Activated CD4-positive, alpha-beta memory T cell treated with anti-CD3 and anti-CD28 coated beads, Interleukin-2, amount 10 ng/mL, durations not matched to agents 7 days and 5 days (primary cell): Measurements from ENCODE around the gene CP. TPM values are rescaled to one million over a fixed set of nuclear protein-coding genes. Genes with fewer than 3 reads are reported as not detected.

Experiments
- CTCF ChIA-PET: fragments of 350-600 bp; sonication (Branson Sonifier 250); formaldehyde crosslinking; loops from one replicate; lab custom pipeline; 2021; ENCODE audit warnings: antibody characterized with exemption, inconsistent platforms; lab: Charles Lee
- POLR2A ChIA-PET: fragments of 350-600 bp; sonication (Branson Sonifier 250); formaldehyde crosslinking; loops from one replicate; lab custom pipeline; 2021; ENCODE audit warnings: antibody characterized with exemption; lab: Charles Lee
- DNase-seq: peaks from one replicate; pipeline ENCODE4 v3.0.0-alpha.2; 2020
- H3K27ac Mint-ChIP-seq: one replicate; pipeline ENCODE4 v1.8.0; 2021; ENCODE audit warnings: mild to moderate bottlenecking, mixed read lengths
- H3K27me3 Mint-ChIP-seq: one replicate; pipeline ENCODE4 v1.8.0; 2021; ENCODE audit warnings: mixed read lengths
- H3K36me3 Mint-ChIP-seq: one replicate; pipeline ENCODE4 v1.8.0; 2021; ENCODE audit warnings: low read depth, mixed read lengths
- H3K4me1 Mint-ChIP-seq: one replicate; pipeline ENCODE4 v1.8.0; 2021; ENCODE audit warnings: mixed read lengths
- H3K4me3 Mint-ChIP-seq: one replicate; pipeline ENCODE4 v1.8.0; 2021; ENCODE audit warnings: mild to moderate bottlenecking, mixed read lengths
- H3K9me3 Mint-ChIP-seq: one replicate; pipeline ENCODE4 v1.8.0; 2021; ENCODE audit warnings: mixed read lengths
- total RNA-seq, 2 experiments: library from RNA; stranded (reverse); gene quantifications; one replicate each; pipeline ENCODE4 v1.2.3, GENCODE V29; 2021

The CP gene
- not detected for total RNA-seq

- ChIA-PET POLR2A (no interaction called here), CTCF (no interaction called here)
- DNase-seq, result no peak
- Mint-ChIP-seq H3K9me3 (no peaks in the 10 kb centered on the region), H3K27me3 (peaks cover 1% of the 10 kb centered on the region), H3K27ac (no peak within 1 kb of the TSS), H3K4me1 (peaks cover 22% of the 10 kb centered on the region), H3K36me3 (no peaks in the 10 kb centered on the region), H3K4me3 (no peak within 1 kb of the TSS)
These were observed at the start of gene CP for GRCh38 chr3:149221783-149222517. CP (minus strand) TSS chr3:149221829; CDS start chr3:149221792, 37 bp downstream.

DNA sequence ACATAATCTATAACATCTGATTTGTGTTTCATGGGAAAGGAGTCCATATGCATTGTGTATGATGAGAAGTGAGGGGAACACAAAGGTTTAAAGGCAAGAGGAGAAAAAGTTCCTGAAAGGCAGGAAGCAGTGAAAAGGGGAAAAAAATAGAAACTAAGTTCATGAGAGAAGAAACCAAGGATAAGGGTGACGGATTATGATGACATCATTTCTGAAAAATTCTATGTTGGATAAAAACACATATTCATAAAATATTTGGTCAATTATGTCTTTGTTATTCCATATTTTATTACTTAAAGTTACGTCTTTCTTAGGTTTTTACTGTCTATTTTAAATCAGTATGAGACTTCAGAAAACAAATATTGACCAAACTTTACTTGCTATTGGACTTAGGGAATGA lies 48.6 kb upstream of the CP start:
- ChIA-PET CTCF (interaction anchor here (6.4 kb wide), 1 partner anchor 149 kb away, joined by 96 read pairs; no protein-coding TSS in a partner anchor), POLR2A (no interaction called here)
- no peaks in the 10 kb centered on the region for H3K9me3 Mint-ChIP-seq
- no peaks in the 10 kb centered on the region for H3K4me1 Mint-ChIP-seq
- H3K4me3 Mint-ChIP-seq, result no peak overlapping the region
- no peak for DNase-seq
- no peak overlapping the region for H3K27ac Mint-ChIP-seq
- no peaks in the 10 kb centered on the region for H3K36me3 Mint-ChIP-seq
- H3K27me3 Mint-ChIP-seq, result peaks cover 5% of the 10 kb centered on the region

DNA sequence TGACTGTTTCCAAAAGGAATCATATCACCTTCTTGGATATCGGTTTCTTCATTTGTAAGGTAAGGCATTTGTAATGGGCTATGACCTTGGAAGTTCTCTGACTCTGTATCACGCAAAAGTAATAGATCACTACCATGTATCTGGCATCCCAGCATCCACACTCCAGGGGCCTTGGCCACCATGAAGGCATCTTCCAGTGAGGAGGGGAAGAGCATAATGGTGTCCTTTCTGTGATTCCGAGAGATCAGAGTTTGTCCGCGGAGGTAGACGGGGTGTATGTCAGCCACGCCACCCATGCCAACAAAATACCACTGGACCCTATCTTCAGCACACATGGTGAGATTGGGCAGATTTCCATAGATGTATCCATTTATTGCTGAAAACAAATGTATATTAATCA lies 48.1 kb upstream of the CP start:
- no peaks in the 10 kb centered on the region for H3K4me1 Mint-ChIP-seq
- POLR2A ChIA-PET, result no interaction called here
- H3K36me3 Mint-ChIP-seq, result no peaks in the 10 kb centered on the region
- peaks cover 5% of the 10 kb centered on the region for H3K27me3 Mint-ChIP-seq
- CTCF ChIA-PET, result interaction anchor here (2.2 kb wide), 1 partner anchor 149 kb away, joined by 14 read pairs; no protein-coding TSS in a partner anchor
- H3K27ac Mint-ChIP-seq, result no peak overlapping the region
- no peaks in the 10 kb centered on the region for H3K9me3 Mint-ChIP-seq
- no peak overlapping the region for H3K4me3 Mint-ChIP-seq
- no peak for DNase-seq

DNA sequence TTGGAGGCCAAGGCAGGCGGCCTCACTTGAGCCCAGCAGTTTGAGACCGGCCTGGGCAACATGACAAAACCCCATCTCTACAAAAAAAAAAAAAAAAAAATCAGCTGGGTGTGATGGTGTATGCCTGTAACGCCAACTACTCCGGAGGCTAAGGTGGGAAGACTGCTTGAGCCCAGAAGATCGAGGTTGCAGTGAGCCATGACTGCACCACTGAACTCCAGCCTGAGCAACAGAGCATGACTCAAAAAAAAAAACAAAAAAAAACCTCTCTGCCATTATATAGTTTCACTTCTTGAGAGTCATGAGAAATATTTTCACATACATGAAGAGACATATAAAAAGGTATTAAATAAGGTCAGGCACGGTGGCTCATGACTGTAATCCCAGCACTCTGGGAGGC lies 45.9 kb upstream of the CP start:
- ChIA-PET POLR2A (no interaction called here), CTCF (interaction anchor here (0.7 to 2.2 kb wide), 2 partner anchors 43 to 147 kb away, joined by 3 to 14 read pairs; no protein-coding TSS in a partner anchor)
- Mint-ChIP-seq H3K36me3 (no peaks in the 10 kb centered on the region), H3K27ac (no peak overlapping the region), H3K4me3 (no peak overlapping the region), H3K4me1 (no peaks in the 10 kb centered on the region), H3K9me3 (no peaks in the 10 kb centered on the region), H3K27me3 (peaks cover 7% of the 10 kb centered on the region)
- DNase-seq, result no peak

DNA sequence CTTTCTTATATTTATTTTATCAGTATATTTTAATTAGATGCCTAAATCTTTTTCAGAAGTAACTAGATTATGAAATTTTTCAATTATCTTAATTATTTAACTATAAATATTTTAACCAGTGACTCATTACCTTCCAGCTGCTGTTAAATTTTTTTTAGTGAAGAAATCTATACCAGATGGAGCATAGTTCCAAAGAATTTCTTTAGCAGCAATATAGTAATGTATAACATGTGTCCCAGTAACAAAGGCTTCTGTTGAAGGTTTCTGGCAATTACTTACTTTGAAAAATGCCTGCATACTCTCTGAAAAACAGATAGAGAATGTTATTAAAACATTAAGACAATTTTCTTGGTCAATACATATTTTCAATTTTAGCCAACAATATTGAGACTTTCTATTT lies 45.1 kb upstream of the CP start:
- CTCF ChIA-PET, result no interaction called here
- Mint-ChIP-seq H3K27ac (no peak overlapping the region), H3K9me3 (no peaks in the 10 kb centered on the region)

GRCh38 chr3:149263856-149264255 lies 42.2 kb upstream of the CP start:
- Mint-ChIP-seq H3K4me1 (no peaks in the 10 kb centered on the region), H3K9me3 (no peaks in the 10 kb centered on the region), H3K4me3 (no peak overlapping the region), H3K27ac (no peak overlapping the region), H3K27me3 (peaks cover 7% of the 10 kb centered on the region), H3K36me3 (no peaks in the 10 kb centered on the region)
- CTCF ChIA-PET, result no interaction called here
- no peak for DNase-seq
- POLR2A ChIA-PET, result no interaction called here

More for the DNA sequence above, 45.1 kb upstream of the CP start:
- DNase-seq, result no peak
- Mint-ChIP-seq H3K36me3 (no peaks in the 10 kb centered on the region), H3K4me1 (no peaks in the 10 kb centered on the region), H3K4me3 (no peak overlapping the region), H3K27me3 (peaks cover 7% of the 10 kb centered on the region)
- POLR2A ChIA-PET, result no interaction called here

- H3K36me3 Mint-ChIP-seq, result no peaks in the 10 kb centered on the region
- peaks cover 9% of the 10 kb centered on the region for H3K27me3 Mint-ChIP-seq
- no peaks in the 10 kb centered on the region for H3K4me1 Mint-ChIP-seq
- POLR2A ChIA-PET, result no interaction called here
- no peak overlapping the region for H3K27ac Mint-ChIP-seq
- no peaks in the 10 kb centered on the region for H3K9me3 Mint-ChIP-seq
- no peak for DNase-seq
- no peak overlapping the region for H3K4me3 Mint-ChIP-seq
- CTCF ChIA-PET, result no interaction called here
These were observed 37.1 kb upstream of the CP start for GRCh38 chr3:149258714-149259113.

DNA sequence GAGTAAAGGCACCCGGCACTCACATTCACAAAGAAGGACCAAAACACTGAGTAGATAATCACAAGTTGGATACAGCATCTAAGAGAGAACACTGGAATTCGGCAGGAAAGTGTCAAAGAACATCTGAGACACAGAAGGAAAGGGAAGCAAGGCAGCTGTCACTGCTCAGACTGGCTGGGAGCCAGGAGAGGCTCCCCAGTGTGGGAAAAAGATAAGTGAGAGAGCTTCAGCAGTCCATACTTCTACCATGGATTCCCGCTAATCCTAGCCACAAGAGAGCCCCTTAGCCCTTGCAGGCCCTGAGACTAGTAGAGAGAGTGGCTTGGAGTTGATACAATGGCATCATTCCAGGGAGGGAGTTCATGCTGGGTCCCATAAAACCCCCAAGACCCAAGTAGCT lies 36.7 kb upstream of the CP start:
- no peaks in the 10 kb centered on the region for H3K9me3 Mint-ChIP-seq
- H3K27me3 Mint-ChIP-seq, result peaks cover 9% of the 10 kb centered on the region
- no peak for DNase-seq
- no peaks in the 10 kb centered on the region for H3K36me3 Mint-ChIP-seq
- POLR2A ChIA-PET, result no interaction called here
- no peak overlapping the region for H3K27ac Mint-ChIP-seq
- no peak overlapping the region for H3K4me3 Mint-ChIP-seq
- no peaks in the 10 kb centered on the region for H3K4me1 Mint-ChIP-seq
- CTCF ChIA-PET, result no interaction called here

DNA sequence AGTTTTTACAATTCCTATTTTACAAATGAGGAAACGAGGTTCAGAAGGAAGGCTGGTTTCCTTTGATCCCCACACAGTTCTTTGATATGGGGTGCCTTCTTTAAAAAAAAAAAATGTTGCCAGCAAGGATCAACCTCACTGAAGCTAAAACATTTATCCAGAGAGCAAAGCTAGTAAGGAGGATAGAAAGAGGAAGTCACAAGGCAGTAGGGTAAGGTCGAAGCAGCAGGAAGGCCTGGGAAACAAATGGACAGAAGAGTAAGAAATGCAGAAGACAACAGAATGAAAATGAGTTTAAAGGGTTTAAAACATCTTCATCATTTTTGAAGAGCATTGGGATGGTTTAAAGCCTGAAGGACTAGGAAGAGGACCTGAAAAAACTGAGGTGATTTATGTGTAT lies 30.6 kb upstream of the CP start:
- no peak for DNase-seq
- H3K36me3 Mint-ChIP-seq, result no peaks in the 10 kb centered on the region
- POLR2A ChIA-PET, result no interaction called here
- H3K9me3 Mint-ChIP-seq, result no peaks in the 10 kb centered on the region
- no peak overlapping the region for H3K27ac Mint-ChIP-seq
- H3K4me1 Mint-ChIP-seq, result peaks cover 11% of the 10 kb centered on the region
- CTCF ChIA-PET, result interaction anchor here (1.2 kb wide), 1 partner anchor 297 kb away, joined by 4 read pairs; no protein-coding TSS in a partner anchor
- H3K4me3 Mint-ChIP-seq, result no peak overlapping the region
- peaks cover 7% of the 10 kb centered on the region for H3K27me3 Mint-ChIP-seq

- H3K36me3 Mint-ChIP-seq, result no peaks in the 10 kb centered on the region
- POLR2A ChIA-PET, result no interaction called here
- no peak overlapping the region for H3K4me3 Mint-ChIP-seq
- H3K27ac Mint-ChIP-seq, result no peak overlapping the region
- H3K27me3 Mint-ChIP-seq, result peaks cover 7% of the 10 kb centered on the region
- peaks cover 11% of the 10 kb centered on the region for H3K4me1 Mint-ChIP-seq
- no peak for DNase-seq
- CTCF ChIA-PET, result no interaction called here
- H3K9me3 Mint-ChIP-seq, result no peaks in the 10 kb centered on the region
These were observed 29.6 kb upstream of the CP start for GRCh38 chr3:149251186-149251585.

- Mint-ChIP-seq H3K27me3 (peaks cover 3% of the 10 kb centered on the region), H3K4me3 (no peak overlapping the region), H3K27ac (no peak overlapping the region), H3K4me1 (peaks cover 16% of the 10 kb centered on the region), H3K9me3 (no peaks in the 10 kb centered on the region), H3K36me3 (no peaks in the 10 kb centered on the region)
- ChIA-PET POLR2A (no interaction called here), CTCF (no interaction called here)
- no peak for DNase-seq
These were observed 26.5 kb upstream of the CP start for GRCh38 chr3:149247929-149248691.

GRCh38 chr3:149247008-149247710 lies 25.5 kb upstream of the CP start:
- DNase-seq, result no peak
- Mint-ChIP-seq H3K36me3 (no peaks in the 10 kb centered on the region), H3K4me3 (no peak overlapping the region), H3K27ac (no peak overlapping the region), H3K9me3 (no peaks in the 10 kb centered on the region), H3K4me1 (peaks cover 16% of the 10 kb centered on the region), H3K27me3 (peaks cover 3% of the 10 kb centered on the region)
- ChIA-PET CTCF (no interaction called here), POLR2A (no interaction called here)
